Suprapubic skin (tissue), 4 donors: ENCODE results near the gene EPN2.

Source experiments
- POLR2A ChIP-seq, 2 donors: fragments of 450-650 bp; IDR thresholded peaks; one replicate each; pipeline ENCODE4 v1.6.1; 2017; ENCODE audit warnings: antibody characterized with exemption in 2 of 2, mild to moderate bottlenecking in 2 of 2, moderate library complexity in 2 of 2
- POLR2AphosphoS5 ChIP-seq, 3 donors: sonication (generic); formaldehyde crosslinking; IDR thresholded peaks; one replicate each; pipeline ENCODE4 v1.6.1; 2017; ENCODE audit warnings: antibody characterized with exemption in 3 of 3
- TF ChIP-seq, protein P1 (sequence below), 2 donors: fragments of 200-600 bp in 1 of 2; fragments of 450-650 bp in 1 of 2; sonication (generic) in 1 of 2; IDR thresholded peaks; one replicate each; pipeline ENCODE4 v1.5.1; 2016 to 2019; ENCODE audit warnings: antibody characterized with exemption in 2 of 2, mild to moderate bottlenecking in 1 of 2, moderate library complexity in 1 of 2

DNA sequence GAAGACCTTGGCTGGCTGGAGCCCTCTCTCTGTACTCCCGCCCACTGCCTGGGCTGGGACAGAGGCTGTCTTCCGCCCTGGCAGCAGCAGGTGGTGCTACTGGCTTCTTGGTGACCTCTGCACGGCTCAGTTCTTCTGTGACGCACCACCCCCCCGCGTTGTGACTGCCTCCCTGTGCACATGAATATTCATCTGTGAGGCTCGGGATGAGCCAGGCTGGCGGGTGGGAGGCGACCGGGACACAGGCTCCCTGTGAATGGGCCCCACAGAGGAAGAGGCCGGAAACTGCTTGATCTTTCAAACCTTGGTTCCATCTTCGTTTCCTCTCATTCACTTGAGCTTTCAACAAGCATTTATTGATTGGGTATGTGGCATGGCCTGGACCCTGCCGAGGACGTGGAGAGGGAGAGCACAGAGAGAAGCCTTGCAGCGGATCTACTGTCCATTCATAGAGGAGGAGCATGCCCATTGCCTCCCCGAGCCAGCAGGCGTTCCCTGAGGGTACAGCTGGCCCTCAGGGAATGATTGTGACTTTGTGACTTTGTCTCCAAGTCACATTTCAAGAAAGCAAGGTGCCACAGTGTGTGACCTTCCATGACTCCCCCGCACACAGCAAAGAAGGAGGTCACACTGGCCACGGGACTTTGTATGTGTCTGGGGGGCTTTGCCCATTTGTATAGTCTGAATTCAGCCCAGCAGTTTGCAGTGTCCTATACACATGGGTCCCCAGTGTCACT is 80.4 kb downstream of the EPN2 start:
- no peak for TF ChIP-seq POLR2A (IDR thresholded peaks at IDR 0.05)
- TF ChIP-seq, protein P1, sequence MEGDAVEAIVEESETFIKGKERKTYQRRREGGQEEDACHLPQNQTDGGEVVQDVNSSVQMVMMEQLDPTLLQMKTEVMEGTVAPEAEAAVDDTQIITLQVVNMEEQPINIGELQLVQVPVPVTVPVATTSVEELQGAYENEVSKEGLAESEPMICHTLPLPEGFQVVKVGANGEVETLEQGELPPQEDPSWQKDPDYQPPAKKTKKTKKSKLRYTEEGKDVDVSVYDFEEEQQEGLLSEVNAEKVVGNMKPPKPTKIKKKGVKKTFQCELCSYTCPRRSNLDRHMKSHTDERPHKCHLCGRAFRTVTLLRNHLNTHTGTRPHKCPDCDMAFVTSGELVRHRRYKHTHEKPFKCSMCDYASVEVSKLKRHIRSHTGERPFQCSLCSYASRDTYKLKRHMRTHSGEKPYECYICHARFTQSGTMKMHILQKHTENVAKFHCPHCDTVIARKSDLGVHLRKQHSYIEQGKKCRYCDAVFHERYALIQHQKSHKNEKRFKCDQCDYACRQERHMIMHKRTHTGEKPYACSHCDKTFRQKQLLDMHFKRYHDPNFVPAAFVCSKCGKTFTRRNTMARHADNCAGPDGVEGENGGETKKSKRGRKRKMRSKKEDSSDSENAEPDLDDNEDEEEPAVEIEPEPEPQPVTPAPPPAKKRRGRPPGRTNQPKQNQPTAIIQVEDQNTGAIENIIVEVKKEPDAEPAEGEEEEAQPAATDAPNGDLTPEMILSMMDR (IDR thresholded peaks at IDR 0.05): no peak
- TF ChIP-seq POLR2AphosphoS5 (IDR thresholded peaks at IDR 0.05): no peak
